ENCODE data around the gene ARHGAP26.

ARHGAP26 gene

GRCh38 chr5:142856269-142856782 lies 86.1 kb downstream of the ARHGAP26 start:
- no peak for DNase-seq

- DNase-seq = no peak
Observed at GRCh38 chr5:142857405-142857804, 87.2 kb downstream of the ARHGAP26 start.

GRCh38 chr5:142859037-142859436 lies 88.9 kb downstream of the ARHGAP26 start:
- no peak for DNase-seq

GRCh38 chr5:142860270-142860669 lies 90.1 kb downstream of the ARHGAP26 start:
- DNase-seq = no peak

GRCh38 chr5:142861011-142861410 lies 90.8 kb downstream of the ARHGAP26 start:
- DNase-seq = no peak

GRCh38 chr5:142862594-142862993 lies 92.4 kb downstream of the ARHGAP26 start:
- DNase-seq = no peak

- no peak for DNase-seq
Observed at GRCh38 chr5:142863856-142864255, 93.7 kb downstream of the ARHGAP26 start.

- no peak for DNase-seq
Observed at GRCh38 chr5:142864290-142865260, 94.4 kb downstream of the ARHGAP26 start.

- no peak for DNase-seq
Observed at GRCh38 chr5:142865631-142866030, 95.5 kb downstream of the ARHGAP26 start.

GRCh38 chr5:142866563-142867275 lies 96.5 kb downstream of the ARHGAP26 start:
- DNase-seq = peak; percentile 47

GRCh38 chr5:142869886-142870285 lies 99.7 kb downstream of the ARHGAP26 start:
- no peak for DNase-seq

- DNase-seq = no peak
Observed at GRCh38 chr5:142870532-142871362, 100.6 kb downstream of the ARHGAP26 start.

- DNase-seq = no peak
Observed at GRCh38 chr5:142871363-142872193, 101.4 kb downstream of the ARHGAP26 start.

- DNase-seq = no peak
Observed at GRCh38 chr5:142872217-142872616, 102.0 kb downstream of the ARHGAP26 start.

GRCh38 chr5:142872795-142873194 lies 102.6 kb downstream of the ARHGAP26 start:
- DNase-seq = no peak

GRCh38 chr5:142873831-142874230 lies 103.7 kb downstream of the ARHGAP26 start:
- no peak for DNase-seq

- DNase-seq = no peak
Observed at GRCh38 chr5:142874540-142874939, 104.4 kb downstream of the ARHGAP26 start.

GRCh38 chr5:142875936-142876335 lies 105.8 kb downstream of the ARHGAP26 start:
- no peak for DNase-seq

- DNase-seq = no peak
Observed at GRCh38 chr5:142876817-142877216, 106.6 kb downstream of the ARHGAP26 start.

- DNase-seq = no peak
Observed at GRCh38 chr5:142878111-142878510, 107.9 kb downstream of the ARHGAP26 start.

GRCh38 chr5:142878638-142879037 lies 108.5 kb downstream of the ARHGAP26 start:
- DNase-seq = no peak
